Activated naive CD4-positive, alpha-beta T cell treated with anti-CD3 and anti-CD28 coated beads, Interleukin-2, amount 50 U/mL, for 24 hours (primary cell): Measurements from ENCODE around the gene BCAS3.
"Not testable (repeated sequence)": the region's sequence is repeated elsewhere in the genome, so short reads cannot be mapped to it uniquely, and the experiment has no call there.

ENCODE experiments used
- H3K27ac Mint-ChIP-seq: one replicate; pipeline ENCODE4 v1.8.0; 2021; ENCODE audit warnings: mild to moderate bottlenecking, mixed read lengths
- H3K27me3 Mint-ChIP-seq: one replicate; pipeline ENCODE4 v1.8.0; 2021; ENCODE audit warnings: mixed read lengths
- H3K36me3 Mint-ChIP-seq: one replicate; pipeline ENCODE4 v1.8.0; 2021; ENCODE audit warnings: mixed read lengths
- H3K4me1 Mint-ChIP-seq: one replicate; pipeline ENCODE4 v1.8.0; 2021; ENCODE audit warnings: mixed read lengths
- H3K4me3 Mint-ChIP-seq: one replicate; pipeline ENCODE4 v1.8.0; 2021; ENCODE audit warnings: mild to moderate bottlenecking, mixed read lengths
- H3K9me3 Mint-ChIP-seq: one replicate; pipeline ENCODE4 v1.8.0; 2021; ENCODE audit warnings: mixed read lengths

BCAS3 gene

GRCh38 chr17:61143026-61143425 is 465.4 kb downstream of the BCAS3 start:
- H3K4me3 Mint-ChIP-seq, result no peak overlapping the region
- H3K36me3 Mint-ChIP-seq, result no peaks in the 10 kb centered on the region
- no peaks in the 10 kb centered on the region for H3K27me3 Mint-ChIP-seq
- H3K4me1 Mint-ChIP-seq, result peaks cover 36% of the 10 kb centered on the region
- no peaks in the 10 kb centered on the region for H3K9me3 Mint-ChIP-seq
- no peak overlapping the region for H3K27ac Mint-ChIP-seq

DNA sequence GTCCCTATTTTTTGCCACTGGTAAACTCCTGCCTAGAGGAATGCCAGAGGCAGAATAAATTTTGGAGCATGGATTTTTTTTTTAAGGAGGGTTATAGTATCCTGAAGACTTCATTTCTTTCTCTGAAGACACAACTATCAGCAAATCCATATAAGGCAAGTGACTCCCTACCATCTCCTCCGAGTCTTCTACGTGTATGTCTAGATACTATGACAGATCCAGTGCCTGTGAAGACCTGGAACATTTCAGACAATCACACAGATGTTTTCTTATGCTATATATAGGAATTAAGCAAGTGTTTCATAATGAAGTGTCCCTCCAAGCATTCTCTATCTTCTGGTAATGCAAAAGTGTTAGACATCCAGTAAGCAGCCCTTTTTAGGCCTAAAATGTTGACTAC is 466.5 kb downstream of the BCAS3 start:
- Mint-ChIP-seq H3K27me3 (no peaks in the 10 kb centered on the region), H3K4me3 (no peak overlapping the region), H3K9me3 (no peaks in the 10 kb centered on the region), H3K27ac (no peak overlapping the region), H3K36me3 (no peaks in the 10 kb centered on the region), H3K4me1 (peaks cover 31% of the 10 kb centered on the region)

GRCh38 chr17:61144617-61145564 is 467.2 kb downstream of the BCAS3 start:
- H3K9me3 Mint-ChIP-seq, result no peaks in the 10 kb centered on the region
- H3K27me3 Mint-ChIP-seq, result no peaks in the 10 kb centered on the region
- H3K4me1 Mint-ChIP-seq, result peaks cover 31% of the 10 kb centered on the region
- H3K27ac Mint-ChIP-seq, result no peak overlapping the region
- H3K4me3 Mint-ChIP-seq, result no peak overlapping the region
- H3K36me3 Mint-ChIP-seq, result no peaks in the 10 kb centered on the region

GRCh38 chr17:61146833-61147232 is 469.2 kb downstream of the BCAS3 start:
- H3K4me1 Mint-ChIP-seq, result peaks cover 27% of the 10 kb centered on the region
- not testable (repeated sequence) for H3K27ac Mint-ChIP-seq, H3K9me3 Mint-ChIP-seq, H3K36me3 Mint-ChIP-seq, H3K4me3 Mint-ChIP-seq, H3K27me3 Mint-ChIP-seq

GRCh38 chr17:61149106-61149825 is 471.6 kb downstream of the BCAS3 start:
- Mint-ChIP-seq H3K4me3 (no peak overlapping the region), H3K36me3 (no peaks in the 10 kb centered on the region), H3K27me3 (no peaks in the 10 kb centered on the region), H3K27ac (peak overlapping the region; percentile 32), H3K4me1 (peaks cover 27% of the 10 kb centered on the region), H3K9me3 (no peaks in the 10 kb centered on the region)

DNA sequence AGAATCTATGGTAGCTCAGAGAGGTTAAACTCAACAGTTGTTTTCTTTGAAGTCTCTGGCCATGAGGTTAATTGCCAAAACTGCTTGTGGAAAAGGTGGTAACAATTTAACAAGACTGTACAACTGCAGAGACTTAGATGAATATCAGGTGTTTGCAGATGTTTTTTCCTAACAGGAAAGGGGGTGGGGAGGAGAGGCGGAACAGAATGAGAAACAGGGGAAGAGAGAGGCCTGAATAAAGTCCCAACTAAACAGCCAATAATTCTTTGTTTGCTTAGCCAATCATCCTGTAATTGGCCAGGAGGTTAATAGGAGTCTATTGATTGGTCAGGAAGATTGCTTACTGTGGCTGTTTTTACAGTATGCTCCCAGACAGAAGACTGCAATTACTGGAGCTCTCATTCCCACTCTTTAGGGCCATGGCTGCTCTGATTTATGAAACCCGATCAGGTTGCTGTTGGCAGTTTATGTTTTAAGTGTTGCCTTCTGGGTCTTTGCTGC is 472.3 kb downstream of the BCAS3 start:
- H3K27me3 Mint-ChIP-seq, result no peaks in the 10 kb centered on the region
- H3K4me3 Mint-ChIP-seq, result no peak overlapping the region
- H3K27ac Mint-ChIP-seq, result no peak overlapping the region
- H3K4me1 Mint-ChIP-seq, result peaks cover 27% of the 10 kb centered on the region
- no peaks in the 10 kb centered on the region for H3K36me3 Mint-ChIP-seq
- H3K9me3 Mint-ChIP-seq, result no peaks in the 10 kb centered on the region

- H3K4me3 Mint-ChIP-seq, result no peak overlapping the region
- H3K4me1 Mint-ChIP-seq, result peaks cover 23% of the 10 kb centered on the region
- H3K27me3 Mint-ChIP-seq, result no peaks in the 10 kb centered on the region
- no peak overlapping the region for H3K27ac Mint-ChIP-seq
- H3K9me3 Mint-ChIP-seq, result no peaks in the 10 kb centered on the region
- H3K36me3 Mint-ChIP-seq, result no peaks in the 10 kb centered on the region
These were observed 473.1 kb downstream of the BCAS3 start for GRCh38 chr17:61150686-61151299.

DNA sequence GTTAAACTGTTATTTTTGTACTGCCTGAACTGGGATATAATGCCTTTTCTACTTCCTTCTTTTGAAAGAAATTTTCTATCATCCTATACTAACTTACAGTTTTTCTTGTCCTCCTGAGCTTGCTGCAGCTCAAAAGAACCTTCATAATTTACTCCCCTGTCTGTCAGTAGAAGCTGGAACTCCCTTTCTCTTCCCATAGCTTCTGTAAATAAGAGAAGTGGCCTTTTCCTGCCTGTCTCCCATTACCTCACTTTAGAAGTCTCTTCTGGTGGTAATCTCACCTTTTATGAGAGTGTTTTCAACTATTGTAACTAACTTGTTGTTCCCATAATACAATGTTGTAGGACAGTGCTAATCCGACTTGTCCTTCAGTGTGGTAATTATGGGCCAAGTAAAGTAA is 475.2 kb downstream of the BCAS3 start:
- no peak overlapping the region for H3K4me3 Mint-ChIP-seq
- H3K27ac Mint-ChIP-seq, result no peak overlapping the region
- H3K36me3 Mint-ChIP-seq, result peaks cover 1% of the 10 kb centered on the region
- H3K9me3 Mint-ChIP-seq, result no peaks in the 10 kb centered on the region
- H3K4me1 Mint-ChIP-seq, result peaks cover 26% of the 10 kb centered on the region
- no peaks in the 10 kb centered on the region for H3K27me3 Mint-ChIP-seq

DNA sequence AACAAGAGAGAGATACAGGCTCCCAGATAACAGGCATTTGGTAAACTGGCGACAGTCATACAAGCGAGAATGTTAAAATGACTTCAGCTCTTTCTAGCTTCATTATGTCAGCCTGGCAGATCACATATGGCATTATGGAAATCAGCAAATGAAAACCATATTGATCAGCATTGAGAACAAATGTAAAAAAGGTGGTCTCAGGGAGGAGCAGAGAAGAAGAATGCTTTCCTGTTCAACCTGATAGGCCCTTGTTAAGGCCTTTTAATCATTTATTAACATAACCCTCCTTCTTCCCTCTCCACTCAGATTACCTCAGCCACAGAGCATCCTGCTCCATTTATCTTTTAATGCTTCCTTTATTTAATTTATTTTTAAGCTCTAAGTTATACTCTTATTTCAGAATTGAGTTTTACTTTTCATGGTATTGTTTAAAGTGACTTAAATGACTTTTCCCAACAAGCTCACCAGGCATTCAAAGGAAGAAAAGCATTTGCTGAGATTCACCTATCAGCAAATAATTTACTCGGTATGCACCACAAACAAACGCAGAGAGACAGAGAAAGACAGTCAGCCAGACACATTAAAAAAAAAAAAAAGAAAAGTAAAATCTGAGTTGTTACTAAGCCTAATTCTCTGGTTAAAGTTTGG is 478.1 kb downstream of the BCAS3 start:
- Mint-ChIP-seq H3K4me3 (no peak overlapping the region), H3K27me3 (no peaks in the 10 kb centered on the region), H3K36me3 (peaks cover 1% of the 10 kb centered on the region), H3K27ac (no peak overlapping the region), H3K4me1 (peaks cover 24% of the 10 kb centered on the region), H3K9me3 (no peaks in the 10 kb centered on the region)

DNA sequence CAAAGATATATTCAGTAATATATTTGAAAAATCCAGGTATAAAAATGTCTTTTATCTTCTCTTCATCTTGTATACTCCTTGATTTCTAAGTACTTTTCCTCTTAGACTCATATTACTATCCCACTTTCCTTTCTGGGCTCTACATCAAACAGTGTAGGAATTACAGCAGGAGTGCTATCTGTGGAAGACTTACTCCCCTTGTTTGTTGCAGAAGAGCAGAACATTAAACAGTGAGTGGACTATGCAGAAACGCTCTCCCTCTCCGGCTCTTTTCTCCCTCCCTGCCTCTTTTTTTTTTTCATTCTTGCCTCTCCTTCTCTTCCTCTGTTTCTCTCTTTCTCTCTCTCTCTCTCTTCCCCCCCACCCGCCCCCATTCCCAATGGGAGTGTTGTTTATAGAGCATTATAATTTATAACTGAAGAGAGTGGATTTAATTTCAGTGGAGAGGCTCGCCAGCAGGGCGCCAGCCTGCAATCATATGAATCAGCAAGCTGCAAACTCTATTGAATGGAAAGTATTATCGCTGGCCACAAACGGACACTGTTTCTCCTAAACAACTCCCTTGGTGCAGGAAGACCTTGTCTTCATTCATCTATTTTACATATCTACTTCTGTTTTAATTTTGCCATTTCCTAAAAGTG is 479.7 kb downstream of the BCAS3 start:
- Mint-ChIP-seq H3K27ac (no peak overlapping the region), H3K36me3 (peaks cover 1% of the 10 kb centered on the region), H3K4me3 (no peak overlapping the region), H3K9me3 (no peaks in the 10 kb centered on the region), H3K27me3 (no peaks in the 10 kb centered on the region), H3K4me1 (peaks cover 38% of the 10 kb centered on the region)

- Mint-ChIP-seq H3K27ac (no peak overlapping the region), H3K4me1 (peaks cover 34% of the 10 kb centered on the region), H3K4me3 (no peak overlapping the region), H3K9me3 (no peaks in the 10 kb centered on the region), H3K36me3 (peaks cover 1% of the 10 kb centered on the region), H3K27me3 (no peaks in the 10 kb centered on the region)
These were observed 480.7 kb downstream of the BCAS3 start for GRCh38 chr17:61158376-61158775.

DNA sequence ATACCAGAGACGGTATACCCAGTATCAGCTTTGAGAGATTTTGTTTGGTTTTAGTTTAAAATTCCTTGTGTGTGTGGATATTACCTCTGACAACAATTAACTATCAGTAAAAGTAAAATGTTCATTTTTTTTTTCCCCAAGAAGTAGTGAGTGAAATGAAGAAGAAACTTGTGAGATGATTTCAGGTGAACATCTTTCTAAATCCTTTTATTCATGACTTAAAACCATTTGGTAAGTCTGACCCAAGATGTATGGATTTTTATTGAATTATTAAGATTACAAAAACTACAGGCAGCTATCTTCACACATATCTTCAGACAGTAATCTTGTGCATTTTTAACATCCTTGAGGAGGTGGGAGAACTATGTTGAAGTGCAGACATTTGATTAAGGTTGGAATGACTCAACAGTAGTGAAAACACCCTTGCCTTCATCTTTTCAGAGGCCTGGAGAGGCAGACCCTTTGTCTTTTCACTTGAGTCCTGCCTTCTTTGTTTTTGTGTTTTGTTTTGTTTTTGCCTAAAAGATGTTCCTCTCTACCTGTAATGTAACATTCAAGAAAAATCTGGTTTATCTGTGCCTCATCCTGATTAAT is 481.7 kb downstream of the BCAS3 start:
- Mint-ChIP-seq H3K36me3 (peaks cover 3% of the 10 kb centered on the region), H3K27me3 (no peaks in the 10 kb centered on the region), H3K4me1 (peaks cover 34% of the 10 kb centered on the region), H3K9me3 (peaks cover under 1% of the 10 kb centered on the region), H3K27ac (no peak overlapping the region), H3K4me3 (no peak overlapping the region)

DNA sequence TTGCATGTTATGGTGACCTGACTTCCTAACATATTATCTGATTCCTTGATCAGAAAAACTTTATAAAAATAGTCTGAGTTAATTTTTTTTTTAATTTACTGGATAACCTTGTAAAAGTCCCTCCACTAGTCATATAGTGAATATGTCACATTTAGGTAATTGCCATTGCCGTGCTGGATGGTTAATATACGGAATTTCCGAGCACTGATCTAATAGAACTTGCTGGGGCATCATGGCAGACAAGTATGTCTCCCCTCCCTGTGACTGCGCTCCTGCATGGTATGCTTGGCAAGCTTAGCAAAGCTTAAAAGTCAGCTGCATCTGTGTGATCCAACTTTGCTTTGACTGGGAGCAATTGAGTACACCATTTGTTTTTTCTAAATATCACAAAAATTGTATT is 482.6 kb downstream of the BCAS3 start:
- H3K27ac Mint-ChIP-seq, result no peak overlapping the region
- H3K4me1 Mint-ChIP-seq, result peaks cover 34% of the 10 kb centered on the region
- H3K36me3 Mint-ChIP-seq, result peaks cover 7% of the 10 kb centered on the region
- no peaks in the 10 kb centered on the region for H3K27me3 Mint-ChIP-seq
- H3K9me3 Mint-ChIP-seq, result peaks cover 5% of the 10 kb centered on the region
- H3K4me3 Mint-ChIP-seq, result no peak overlapping the region

DNA sequence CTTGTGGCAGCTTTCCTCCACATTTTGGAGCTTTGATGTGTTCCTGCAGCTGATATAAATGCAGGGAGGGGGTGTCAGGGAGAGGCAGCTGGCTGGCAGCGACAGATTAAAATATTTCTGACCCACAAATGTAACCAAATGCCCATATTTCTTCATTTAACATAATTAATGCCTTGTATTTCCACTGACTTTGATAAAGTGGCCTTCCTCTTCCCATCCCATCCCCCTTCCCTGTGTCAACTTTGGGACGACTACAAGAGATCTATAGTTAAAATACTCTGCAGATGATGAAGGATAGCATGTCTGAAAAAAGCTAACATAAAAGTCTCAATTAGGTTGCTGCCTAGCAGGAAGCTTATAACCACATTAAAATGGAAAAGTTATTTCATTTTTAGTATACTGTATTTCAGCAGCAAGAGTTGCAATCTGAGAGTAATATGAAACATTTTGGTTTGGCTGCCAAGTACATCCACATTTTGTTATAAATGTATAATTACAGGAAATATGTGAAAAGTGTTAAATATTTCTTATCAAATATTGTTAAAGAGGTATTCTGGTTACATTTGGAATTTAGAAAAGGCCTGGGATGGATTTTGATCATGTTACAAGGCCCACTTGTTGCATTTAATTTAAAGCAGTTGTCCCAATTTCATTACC is 483.3 kb downstream of the BCAS3 start:
- H3K9me3 Mint-ChIP-seq, result peaks cover 5% of the 10 kb centered on the region
- no peak overlapping the region for H3K27ac Mint-ChIP-seq
- peaks cover 7% of the 10 kb centered on the region for H3K36me3 Mint-ChIP-seq
- H3K4me1 Mint-ChIP-seq, result peaks cover 34% of the 10 kb centered on the region
- no peak overlapping the region for H3K4me3 Mint-ChIP-seq
- H3K27me3 Mint-ChIP-seq, result no peaks in the 10 kb centered on the region
